HT-29 (cell line): Measurements from ENCODE around the gene MUS81. TPM values are rescaled to one million over a fixed set of nuclear protein-coding genes. Genes with fewer than 3 reads are reported as not detected.

ENCODE experiments used
- DNase-seq: peaks from one replicate; pipeline ENCODE4 v3.0.0-alpha.2; 2015; ENCODE audit warnings: low spot score
- total RNA-seq: library from RNA; depleted of rRNA; stranded (reverse); fragments of >200 nt; shearing (Covaris generic); gene quantifications from 2 replicates; pipeline ENCODE4 v1.2.3, GENCODE V29; 2014

The MUS81 gene
- total RNA-seq, 1 experiment from 2014 or later: 143 TPM

DNA sequence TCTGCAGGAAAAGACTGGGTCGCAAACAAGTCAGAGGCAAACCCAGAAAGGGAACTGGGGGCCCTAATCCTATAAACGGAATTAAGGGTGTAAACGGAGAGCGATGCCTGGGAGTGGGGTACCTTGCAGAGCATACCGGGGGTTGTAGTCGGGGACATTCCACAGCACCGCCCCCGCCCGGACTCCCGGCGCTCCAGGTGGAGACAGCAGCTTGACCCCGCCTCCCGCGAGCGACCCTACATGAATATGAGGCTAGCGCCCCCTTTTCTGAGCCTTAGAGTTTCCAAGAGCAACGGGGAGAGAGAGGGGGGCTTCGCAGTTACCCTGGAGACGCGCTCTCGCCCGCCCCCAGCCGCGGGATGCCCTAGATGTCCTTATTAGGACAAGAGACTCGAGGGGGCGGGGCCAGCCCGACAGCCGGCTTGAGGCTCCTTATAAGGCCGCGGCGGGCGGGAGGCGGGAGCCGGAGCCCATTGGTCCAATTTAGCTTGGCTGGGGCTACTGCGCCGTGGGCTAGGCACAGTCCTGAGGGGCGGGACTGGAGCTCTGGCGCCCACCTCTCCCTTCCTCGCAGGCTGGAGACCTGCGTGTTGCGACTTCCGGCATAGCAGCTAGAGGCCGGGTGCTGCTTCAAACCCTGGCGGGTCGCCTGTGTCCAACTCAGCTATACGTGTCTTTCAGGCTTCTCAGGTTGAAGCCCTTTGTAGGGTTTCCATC lies 980 bp upstream of the MUS81 start:
- peak; percentile 100 for DNase-seq

DNA sequence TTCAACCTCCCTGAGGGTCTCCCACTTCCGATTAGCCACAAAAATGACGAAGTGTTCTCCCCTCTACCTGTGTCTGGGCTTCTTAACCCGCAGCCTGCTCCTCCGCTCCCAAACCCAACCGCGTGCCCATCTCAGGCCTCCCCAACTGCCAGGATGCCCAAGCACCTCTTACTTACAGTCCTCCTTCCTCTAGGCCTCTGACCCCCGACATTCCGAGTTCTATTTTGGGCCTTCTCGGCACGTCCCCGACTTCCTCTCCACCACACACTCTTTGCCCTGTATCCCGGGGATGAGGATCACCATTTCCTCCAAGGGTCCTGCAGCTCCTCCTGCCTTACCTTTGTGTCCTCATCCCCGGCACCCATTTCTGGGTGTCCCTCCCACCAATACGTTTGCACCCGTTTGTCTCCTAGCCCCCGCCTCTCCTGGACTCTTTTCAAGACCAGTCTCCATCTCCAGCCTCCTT lies 388 bp upstream of the MUS81 start:
- DNase-seq: no peak

DNA sequence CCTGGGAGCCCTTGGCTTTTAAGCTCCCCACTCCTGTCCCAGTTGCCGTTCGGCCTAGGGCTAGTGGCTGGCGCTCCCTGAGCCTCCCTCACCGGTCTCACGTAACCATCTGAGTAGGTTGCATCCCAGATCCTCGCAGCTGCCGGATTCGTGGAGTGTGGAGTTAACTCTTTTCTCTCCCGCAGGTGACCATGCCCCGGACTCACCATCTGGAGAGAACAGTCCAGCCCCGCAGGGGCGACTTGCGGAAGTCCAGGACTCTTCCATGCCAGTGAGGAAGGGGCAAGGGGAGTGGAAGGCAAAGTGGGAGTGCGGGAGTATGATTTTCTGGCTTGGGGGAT lies 902 bp downstream of the MUS81 start:
- DNase-seq: no peak

DNA sequence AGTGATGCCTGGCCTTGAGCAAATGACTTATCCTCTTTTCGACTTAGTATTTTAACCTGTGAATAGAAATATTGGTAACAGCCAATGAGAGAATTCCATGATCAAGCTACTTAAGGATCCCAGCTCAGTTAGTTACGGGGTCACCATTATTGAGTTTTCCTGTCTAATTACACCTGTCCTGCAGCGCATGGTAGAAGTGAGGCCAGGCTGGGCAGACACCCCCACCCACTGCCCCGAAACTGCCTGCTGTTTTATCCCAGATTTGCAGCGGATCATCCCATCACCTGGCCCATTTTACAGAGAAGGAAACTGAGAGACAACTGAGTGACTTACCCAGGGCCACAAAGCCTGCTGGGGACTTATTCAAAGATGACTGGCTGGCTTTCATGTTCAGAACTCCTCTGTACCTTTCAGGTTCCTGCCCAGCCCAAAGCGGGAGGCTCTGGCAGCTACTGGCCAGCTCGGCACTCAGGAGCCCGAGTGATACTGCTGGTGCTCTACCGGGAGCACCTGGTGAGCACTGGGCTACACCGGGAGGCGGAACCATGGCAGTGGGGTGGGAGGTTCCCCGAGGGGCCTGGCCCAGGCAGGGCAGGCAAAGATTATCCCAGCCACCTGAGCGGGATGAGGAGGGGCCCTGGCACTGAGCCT lies 1.4 kb downstream of the MUS81 start:
- DNase-seq: no peak

DNA sequence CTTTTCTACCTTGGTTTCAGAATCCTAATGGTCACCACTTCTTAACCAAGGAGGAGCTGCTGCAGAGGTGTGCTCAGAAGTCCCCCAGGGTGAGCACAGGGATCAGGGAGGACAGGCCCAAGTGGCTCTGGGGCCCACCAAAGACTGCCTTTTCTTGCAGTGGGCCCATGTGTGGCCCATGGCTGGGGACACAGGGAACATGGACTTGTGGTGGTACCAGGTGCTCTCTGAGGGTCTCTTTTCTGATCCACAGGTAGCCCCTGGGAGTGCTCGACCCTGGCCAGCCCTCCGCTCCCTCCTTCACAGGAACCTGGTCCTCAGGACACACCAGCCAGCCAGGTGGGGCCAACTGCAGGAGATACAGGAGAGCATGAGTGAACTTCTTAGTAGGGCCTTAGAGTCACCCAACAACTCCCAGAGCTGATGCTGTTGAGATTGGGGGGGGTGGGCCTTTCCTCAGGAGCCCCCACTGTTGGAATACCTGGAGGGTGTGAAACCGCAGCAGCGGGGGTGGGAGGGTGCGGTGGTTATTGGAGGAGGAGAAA lies 2.0 kb downstream of the MUS81 start:
- no peak for DNase-seq

DNA sequence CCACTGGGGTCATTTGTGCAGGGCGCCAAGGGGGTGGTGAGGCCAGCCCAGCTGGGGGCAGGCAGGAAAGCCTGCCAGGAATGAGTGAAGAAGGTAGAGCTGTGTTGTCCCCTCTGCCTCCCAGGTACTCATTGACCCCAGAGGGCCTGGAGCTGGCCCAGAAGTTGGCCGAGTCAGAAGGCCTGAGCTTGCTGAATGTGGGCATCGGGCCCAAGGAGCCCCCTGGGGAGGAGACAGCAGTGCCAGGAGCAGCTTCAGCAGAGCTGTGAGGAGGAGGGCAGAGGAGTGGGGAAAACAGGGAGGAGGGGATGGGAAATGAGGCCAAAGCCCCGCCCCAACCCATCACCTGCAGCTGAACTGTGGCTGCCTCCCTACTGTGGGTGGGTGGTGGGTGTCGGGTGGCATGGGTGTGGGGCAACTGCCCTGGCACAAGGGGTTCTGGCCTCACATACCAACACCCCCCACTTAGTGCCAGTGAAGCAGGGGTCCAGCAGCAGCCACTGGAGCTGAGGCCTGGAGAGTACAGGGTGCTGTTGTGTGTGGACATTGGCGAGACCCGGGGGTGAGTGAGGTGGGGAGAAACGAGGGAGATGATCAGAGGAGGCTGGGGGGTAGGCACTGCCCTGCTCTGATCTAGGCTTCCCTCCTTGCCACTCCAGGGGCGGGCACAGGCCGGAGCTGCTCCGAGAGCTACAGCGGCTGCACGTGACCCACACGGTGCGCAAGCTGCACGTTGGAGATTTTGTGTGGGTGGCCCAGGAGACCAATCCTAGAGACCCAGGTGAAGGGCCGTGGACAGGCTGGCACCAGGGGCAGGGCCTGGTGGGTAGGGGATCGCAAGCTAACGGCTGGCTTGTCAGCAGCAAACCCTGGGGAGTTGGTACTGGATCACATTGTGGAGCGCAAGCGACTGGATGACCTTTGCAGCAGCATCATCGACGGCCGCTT lies 3.0 kb downstream of the MUS81 start:
- no peak for DNase-seq

DNA sequence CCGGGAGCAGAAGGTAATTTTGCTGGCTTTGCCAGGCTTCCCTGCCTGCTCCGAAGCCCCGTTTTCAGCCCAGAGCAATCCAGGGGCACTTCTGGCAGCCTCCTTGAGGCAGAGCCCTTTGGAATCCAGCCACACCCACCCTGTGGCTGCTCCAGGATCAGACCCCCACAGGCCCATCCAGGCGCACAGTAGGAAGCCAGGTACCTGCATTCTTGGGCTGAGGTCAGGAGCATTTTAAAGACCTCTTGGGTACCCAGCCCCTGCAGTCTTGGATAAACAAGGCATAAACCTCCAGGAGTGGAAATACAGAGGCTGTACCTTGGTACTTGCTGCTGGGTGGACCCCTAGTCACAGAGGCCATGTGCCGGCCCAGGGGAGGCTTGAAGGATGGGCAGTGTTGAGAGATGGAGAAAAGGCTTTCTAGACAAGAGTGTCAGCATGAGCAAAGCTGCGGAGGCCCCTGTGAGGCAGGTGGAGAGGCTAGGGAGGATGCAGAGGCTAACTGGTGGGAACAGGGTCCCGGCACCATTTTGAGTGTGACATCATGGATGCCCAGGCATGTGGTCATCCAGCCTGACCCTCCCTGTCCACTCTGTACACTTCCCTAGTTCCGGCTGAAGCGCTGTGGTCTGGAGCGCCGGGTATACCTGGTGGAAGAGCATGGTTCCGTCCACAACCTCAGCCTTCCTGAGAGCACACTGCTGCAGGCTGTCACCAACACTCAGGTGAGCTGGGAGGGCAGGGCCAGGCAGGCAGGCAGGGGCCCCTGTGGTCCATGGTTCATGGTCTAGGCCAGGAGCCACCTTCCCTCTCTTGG lies 3.9 kb downstream of the MUS81 start:
- no peak for DNase-seq

DNA sequence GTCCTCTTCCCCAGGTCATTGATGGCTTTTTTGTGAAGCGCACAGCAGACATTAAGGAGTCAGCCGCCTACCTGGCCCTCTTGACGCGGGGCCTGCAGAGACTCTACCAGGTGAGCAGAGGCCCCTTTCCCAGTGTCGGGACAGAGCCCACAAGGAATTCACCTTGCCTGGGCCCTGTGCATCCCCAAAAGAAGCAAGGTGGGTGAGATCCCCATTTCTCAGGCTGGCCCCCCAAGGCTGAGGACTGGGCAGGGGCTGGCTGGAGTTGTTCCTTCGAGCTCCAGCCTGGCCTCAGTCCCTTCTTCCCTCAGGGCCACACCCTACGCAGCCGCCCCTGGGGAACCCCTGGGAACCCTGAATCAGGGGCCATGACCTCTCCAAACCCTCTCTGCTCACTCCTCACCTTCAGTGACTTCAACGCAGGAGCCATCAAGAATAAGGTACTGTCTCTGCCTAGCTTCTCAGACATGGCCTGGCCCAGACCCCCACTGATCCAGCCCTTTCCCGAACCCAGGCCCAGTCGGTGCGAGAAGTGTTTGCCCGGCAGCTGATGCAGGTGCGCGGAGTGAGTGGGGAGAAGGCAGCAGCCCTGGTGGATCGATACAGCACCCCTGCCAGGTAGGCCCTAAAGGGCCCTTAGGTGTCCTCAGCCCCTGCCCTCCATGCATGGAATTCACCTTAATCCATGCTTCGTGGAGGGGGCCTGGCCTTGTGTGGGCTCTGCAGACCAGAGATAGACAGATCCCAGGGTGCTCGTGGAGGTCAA lies 4.7 kb downstream of the MUS81 start:
- peak; percentile 0 for DNase-seq

DNA sequence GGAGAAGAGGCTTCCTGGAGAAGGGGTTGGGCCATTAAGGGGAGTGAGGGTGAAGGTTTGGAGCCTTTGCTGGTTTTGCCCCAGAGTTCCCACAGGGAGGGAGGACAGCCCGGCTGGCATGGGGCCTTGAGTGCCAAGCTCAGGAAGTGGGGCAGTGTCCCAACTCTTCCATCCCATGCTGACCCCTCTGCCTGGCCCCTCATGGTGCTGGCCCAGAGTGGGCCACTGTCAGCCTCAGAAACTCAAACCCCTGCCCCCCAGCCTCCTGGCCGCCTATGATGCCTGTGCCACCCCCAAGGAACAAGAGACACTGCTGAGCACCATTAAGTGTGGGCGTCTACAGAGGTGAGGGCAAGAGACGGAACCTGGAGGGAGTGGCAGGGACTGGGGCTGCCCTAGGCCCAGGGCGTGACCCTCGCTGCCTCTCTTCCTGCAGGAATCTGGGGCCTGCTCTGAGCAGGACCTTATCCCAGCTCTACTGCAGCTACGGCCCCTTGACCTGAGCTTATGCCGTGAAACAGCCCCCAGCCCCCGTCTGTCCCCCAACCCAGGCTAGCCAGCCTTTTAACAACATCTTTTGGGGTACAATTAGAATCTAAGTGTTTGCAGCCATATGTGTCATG lies 5.4 kb downstream of the MUS81 start:
- DNase-seq: peak; percentile 0

DNA sequence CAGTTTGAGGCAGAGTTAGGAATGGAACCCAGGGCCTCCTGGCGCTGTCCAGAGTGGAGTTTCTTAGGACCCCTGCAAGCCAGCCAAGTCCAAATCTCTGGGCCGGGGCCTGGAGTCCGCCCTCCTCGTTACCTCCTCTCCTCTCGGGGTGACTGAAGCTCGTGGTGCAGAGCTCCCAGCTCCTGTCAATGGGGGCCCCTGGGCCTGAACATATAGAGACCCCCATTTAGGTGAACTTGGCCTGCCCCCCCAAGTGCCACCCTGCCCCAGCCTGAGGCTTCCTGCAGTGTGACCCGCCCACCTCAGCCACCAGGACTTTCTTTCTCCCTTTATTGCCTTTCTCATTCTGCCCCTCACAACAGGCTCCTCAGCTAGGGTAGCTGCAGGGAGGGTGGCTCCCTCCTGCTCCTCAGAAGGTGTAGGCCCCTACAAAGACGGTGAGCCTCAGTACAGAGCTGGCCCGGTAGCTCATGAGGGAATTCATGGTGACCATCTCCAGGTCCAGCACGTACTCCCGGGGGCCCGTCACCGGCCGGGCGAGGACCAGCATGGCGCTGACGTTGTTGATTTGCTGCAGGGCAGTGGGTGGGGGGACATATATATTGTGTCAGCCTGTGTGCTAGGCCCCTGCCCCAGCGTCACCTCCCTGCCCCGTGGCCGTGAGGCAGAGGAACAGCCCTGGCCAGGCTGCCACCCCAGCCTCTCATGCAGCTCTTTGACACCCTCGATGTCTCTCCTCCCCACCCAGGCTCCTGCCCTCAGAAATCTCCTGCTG lies 6.5 kb downstream of the MUS81 start:
- no peak for DNase-seq

DNA sequence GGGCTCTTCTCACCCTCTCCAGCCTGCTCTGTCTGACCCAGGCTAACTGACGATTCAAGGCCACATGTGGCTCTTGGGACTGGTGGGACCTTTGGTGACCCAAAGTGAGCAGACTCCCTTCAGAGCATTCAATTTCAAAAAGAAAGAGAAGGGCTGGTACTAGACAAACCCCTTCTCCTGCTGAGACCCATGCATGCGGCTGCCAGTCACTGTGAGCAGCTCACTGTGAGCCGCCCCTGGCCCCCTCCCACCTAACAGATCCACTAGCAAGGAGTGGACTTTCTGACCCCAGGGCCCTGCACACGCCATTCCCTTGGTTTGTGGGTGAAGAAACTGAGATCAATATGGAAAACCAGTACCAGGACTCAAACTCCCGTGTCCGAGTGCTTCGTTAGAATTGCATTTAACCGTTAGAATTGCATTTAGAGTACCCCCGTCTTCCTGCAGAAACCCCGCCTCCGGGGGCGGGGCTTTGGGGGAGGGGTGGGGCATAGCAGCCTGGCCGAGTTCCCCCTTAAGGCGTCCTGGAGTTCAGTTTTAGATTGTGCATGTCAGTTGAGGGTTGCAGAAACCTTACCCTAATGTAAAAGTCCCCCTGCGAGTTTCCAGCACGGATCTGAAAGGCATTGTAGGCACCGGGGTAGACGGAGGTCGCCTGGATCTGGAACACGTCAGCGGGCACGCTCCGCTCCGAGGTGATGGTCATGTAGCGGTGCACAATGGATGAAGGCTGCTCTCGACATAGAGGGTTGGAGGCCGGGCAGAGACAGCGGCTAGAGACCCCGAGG lies 7.2 kb downstream of the MUS81 start:
- DNase-seq: no peak

DNA sequence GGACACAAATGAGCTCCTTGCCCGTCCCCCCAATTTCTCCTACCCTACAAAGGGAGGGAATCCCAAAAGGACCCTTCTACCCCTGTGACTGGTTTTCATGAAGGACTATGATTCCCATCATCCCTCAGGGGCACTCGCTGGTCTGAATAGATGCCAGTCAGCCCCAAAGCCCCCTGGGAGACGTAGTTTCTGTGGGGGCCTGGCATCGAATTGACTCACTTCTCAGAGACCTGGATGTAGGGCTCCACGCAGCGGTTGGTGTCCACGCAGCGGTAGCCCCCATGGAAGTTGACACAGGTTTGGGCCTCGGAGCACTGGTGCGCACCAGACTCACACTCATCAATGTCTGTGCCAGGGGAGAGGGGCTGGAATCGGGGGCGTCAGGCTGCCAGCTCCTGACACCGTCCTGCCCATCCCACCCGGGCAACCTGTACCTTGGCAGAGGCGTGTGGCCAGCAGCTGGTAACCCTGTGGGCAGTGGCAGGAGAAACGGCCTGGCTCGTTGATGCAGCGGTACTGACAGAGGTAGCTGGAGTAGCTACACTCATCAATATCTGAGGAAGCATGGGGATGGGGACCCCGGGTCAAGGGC lies 7.9 kb downstream of the MUS81 start:
- no peak for DNase-seq

DNA sequence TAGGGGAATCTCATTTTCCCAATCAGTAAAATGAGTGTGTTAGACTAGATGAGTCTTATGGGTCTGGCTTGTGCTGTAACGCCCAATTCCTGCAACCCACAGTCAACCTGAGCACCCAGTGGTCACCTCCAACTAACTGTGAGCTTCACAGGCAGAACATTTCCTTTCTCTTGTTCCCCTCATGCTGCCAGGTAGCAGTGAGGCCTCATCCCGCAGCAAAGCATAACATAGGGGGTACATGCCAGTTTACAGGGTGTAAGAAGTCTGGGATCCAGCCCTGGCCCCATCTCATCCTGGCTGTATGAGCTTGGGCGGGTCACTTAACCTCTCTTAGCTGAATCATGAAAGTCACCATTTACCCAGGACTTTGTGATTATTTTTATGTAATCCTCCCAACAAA lies 8.7 kb downstream of the MUS81 start:
- DNase-seq: no peak

DNA sequence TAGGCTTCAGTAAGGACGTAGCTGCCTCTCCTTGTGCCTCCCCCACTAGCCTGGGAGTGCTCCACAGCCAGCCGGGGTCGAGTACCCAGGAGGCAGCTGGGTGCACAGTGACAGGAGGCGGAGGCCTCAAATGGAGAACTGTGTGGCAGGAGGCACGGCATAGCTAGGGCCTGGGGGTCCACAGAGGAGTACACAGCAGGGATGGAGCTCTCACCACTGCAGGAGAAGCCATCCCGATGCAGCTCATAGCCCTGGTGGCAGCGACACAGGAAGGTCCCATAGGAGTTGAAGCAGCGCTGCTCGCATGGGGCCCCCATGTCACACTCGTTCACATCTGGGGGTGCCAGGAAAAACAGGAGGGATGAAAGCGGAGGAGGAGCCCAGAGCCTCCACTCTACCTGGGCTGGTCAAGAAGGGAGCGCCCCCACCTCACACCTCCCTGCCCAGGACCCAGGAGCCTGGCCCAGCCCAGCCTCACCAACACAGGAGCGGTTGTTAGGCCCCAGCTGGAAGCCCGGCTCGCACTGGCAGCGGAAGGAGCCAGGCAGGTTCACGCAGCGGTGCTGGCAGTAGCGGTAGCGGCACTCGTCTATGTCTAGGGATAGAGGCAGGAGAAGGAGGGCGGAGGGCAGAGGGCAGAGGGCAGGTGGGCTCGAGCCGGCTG lies 9.5 kb downstream of the MUS81 start:
- DNase-seq: no peak

DNA sequence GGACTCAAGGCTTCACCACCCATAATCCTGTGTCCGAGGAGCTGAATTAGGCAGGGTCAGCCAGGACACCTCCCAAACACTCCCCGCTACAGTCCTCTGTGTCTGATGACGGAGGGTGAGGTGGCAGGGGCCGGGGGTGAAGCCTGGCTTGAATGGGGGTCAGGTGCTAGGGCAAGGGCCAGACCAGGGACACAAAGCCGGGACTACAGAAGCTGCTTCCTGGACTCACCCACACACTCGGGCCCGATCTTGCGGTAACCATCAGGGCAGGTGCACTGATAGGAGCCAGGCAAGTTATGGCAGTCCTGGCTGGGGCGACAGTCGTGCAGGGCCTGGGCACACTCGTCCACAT lies 10.1 kb downstream of the MUS81 start:
- DNase-seq: no peak

DNA sequence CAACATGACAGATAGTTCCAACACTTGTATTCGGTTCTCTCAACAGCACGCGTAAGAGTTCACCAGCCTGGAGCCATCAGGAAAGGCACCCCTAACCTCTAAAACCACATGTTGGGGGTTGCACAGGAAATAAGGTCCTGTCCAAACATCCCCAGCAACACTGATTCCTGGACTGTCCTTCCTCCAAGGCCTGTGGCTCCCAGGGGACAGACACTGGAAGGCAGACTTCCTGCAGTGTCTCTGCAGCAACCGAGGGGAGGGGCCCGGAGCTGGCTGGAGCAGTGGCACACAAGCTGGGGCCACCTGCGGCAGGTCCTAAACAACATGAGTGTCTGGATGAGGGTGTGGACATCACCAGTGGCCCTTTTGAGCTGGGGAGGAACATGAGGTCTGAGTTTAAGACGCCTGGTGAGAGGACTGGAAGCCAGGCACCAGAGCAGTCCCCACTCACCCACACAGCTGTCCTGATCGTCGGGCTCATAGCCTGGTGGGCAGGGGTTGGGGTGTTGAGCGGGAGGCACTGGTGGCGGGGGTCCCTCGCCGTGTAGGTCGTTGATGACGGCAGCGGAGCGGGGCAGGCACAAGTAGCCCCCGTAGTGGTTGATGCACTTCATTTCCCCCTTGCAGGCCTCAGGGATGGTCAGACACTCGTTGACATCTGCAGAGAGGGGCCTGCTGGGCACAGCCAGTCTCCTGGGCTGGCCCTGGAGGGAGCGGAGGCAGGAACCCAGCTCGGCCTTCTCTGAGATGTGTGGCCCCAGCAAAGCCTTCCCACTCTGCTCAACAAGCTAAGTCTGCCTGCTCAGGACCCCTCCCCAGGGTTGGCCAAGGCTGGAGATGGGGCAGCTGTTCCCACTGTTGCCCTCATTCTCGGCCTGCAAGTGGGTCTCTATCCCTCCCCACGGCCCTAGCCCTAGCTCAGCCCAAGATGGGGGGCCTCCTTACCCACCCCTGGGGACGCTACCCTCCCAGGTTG lies 10.8 kb downstream of the MUS81 start:
- peak; percentile 9 for DNase-seq
